ENCODE measurements around the gene PIR. TPM values are rescaled to one million over a fixed set of nuclear protein-coding genes. Genes with fewer than 3 reads are reported as not detected.

Gene PIR
- total and polyA plus RNA-seq, 9 of the 15 experiments (the other 6 are each of a cell fraction or from before 2014, with no cell fraction given): 7.5 to 29.8 (median 11.5) TPM

GRCh38 chrX:15335135-15336022 is 157.8 kb downstream of the PIR start, which contains the start of gene PIGA:
TSS of gene PIGA (minus strand) at chrX:15335523. CDS start at chrX:15331930, 3,593 bp downstream.
- peaks cover 28% of the 10 kb centered on the region for H3K79me2 ChIP-seq (ENCODE audit: control insufficient read depth, insufficient read depth, low read length)
- H3K27me3 ChIP-seq (ENCODE audit: control insufficient read depth in 2 of 2, insufficient read depth in 2 of 2, low read length in 2 of 2): peaks cover 0 to 3% of the 10 kb centered on the region in 2 experiments; a peak in 2 of 5 replicates
- ATAC-seq: peak; percentile 100
- no peaks in the 10 kb centered on the region for H3K9me3 ChIP-seq (replicated peaks; ENCODE audit: control insufficient read depth, insufficient read depth, low read depth, low read length)
- peak within 1 kb of the TSS; percentile 91 to 95 for H3K9ac ChIP-seq (ENCODE audit: insufficient read depth in 1 of 2, low read depth in 2 of 2, low read length in 2 of 2)
- peak within 1 kb of the TSS; percentile 96 for H3K4me2 ChIP-seq (ENCODE audit: insufficient read depth, low read length)
- H3K4me1 ChIP-seq (replicated peaks in 1 of 2; ENCODE audit: control insufficient read depth in 2 of 2, insufficient read depth in 2 of 2, low read length in 2 of 2): no peaks in the 10 kb centered on the region; a peak in 2 of 5 replicates
- in situ Hi-C loops (cut with MboI): loop anchor here (25.0 kb wide), 1 partner anchor 127 kb away; no protein-coding TSS in a partner anchor
- peak; percentile 98 for FAIRE-seq
- H3K4me3 ChIP-seq: peak within 1 kb of the TSS; percentile 84
- under 1% methylated on average over 43 of the region's 72 CpGs for WGBS (ENCODE audit: insufficient coverage, low coverage, missing lambda C conversion rate)
- ChIA-PET POLR2A (no interaction called here), CTCF (ENCODE audit: low intra/inter-chr PET ratio) (no interaction called here)
- intact Hi-C loops (cut with micrococcal nuclease): no loop called here
- TSS peak; percentile 65 for BruUV-seq (replicated peaks)
- no peaks in the 10 kb centered on the region for H3K9me1 ChIP-seq (ENCODE audit: control insufficient read depth, insufficient read depth, low read length)
- peak within 1 kb of the TSS; percentile 81 for H3K27ac ChIP-seq (ENCODE audit: extremely low read depth, low read depth, low read length)
- DNase-seq (ENCODE audit: extremely low read depth in 1 of 4, low spot score in 3 of 4): peak; percentile 96 to 97 (median 96)
- H4K20me1 ChIP-seq (replicated peaks; ENCODE audit: control insufficient read depth, insufficient read depth, low read length): no peaks in the 10 kb centered on the region
- H2AFZ ChIP-seq (ENCODE audit: low read depth, low read length): peak within 1 kb of the TSS; percentile 94
- peaks cover 29% of the 10 kb centered on the region; the same call in 2 of the 3 replicates for H3K36me3 ChIP-seq (ENCODE audit: control insufficient read depth, insufficient read depth, low read length)
- TF ChIP-seq SMAD1 (IDR thresholded peaks at IDR 0.05; ENCODE audit: low read depth, low read length, partially characterized antibody) (no peak), MECOM (CRISPR knock-in tag; IDR thresholded peaks at IDR 0.05) (no peak), ZBTB12 (CRISPR knock-in tag; IDR thresholded peaks at IDR 0.05) (0 out of 2 replicates have a peak, but pooled peaks have one; percentile 31), MTA1 (IDR thresholded peaks at IDR 0.05; ENCODE audit: borderline replicate concordance) (peak; percentile 92), ZC3H11A (IDR thresholded peaks at IDR 0.05; ENCODE audit: low read depth, low read length) (no peak), MTA3 (IDR thresholded peaks at IDR 0.05; ENCODE audit: borderline replicate concordance) (peak; percentile 20; the same call in 1 of the 2 replicates), SIN3A (IDR thresholded peaks at IDR 0.05; ENCODE audit: borderline replicate concordance in 2 of 2, control insufficient read depth in 1 of 2, low read depth in 2 of 2, low read length in 2 of 2) (peak; percentile 78 to 90; a peak in 3 of 4 replicates), ZBTB11 (CRISPR knock-in tag; IDR thresholded peaks at IDR 0.05) (peak in 1 of 3 experiments; percentile 90; a peak in 2 of 6 replicates), ATF3 (IDR thresholded peaks at IDR 0.05) (peak; percentile 51), ATF3 (CRISPR knock-in tag; conservative IDR thresholded peaks at IDR 0.05) (peak; percentile 48; the same call in 1 of the 2 replicates), MIER1 (IDR thresholded peaks at IDR 0.05; ENCODE audit: low read depth) (no peak)
